ENCODE data around the gene EGFLAM.

Gene EGFLAM

GRCh38 chr5:38420246-38420645 is 161.9 kb downstream of the EGFLAM start:
- peak; percentile 24 for DNase-seq (ENCODE audit: low spot score)

GRCh38 chr5:38420691-38421390 is 162.5 kb downstream of the EGFLAM start:
- peak; percentile 79 for DNase-seq (ENCODE audit: low spot score)

GRCh38 chr5:38422622-38423021 is 164.3 kb downstream of the EGFLAM start:
- DNase-seq (ENCODE audit: low spot score): no peak

GRCh38 chr5:38423276-38424147 is 165.2 kb downstream of the EGFLAM start:
- no peak for DNase-seq (ENCODE audit: low spot score)

GRCh38 chr5:38424148-38425060 is 166.0 kb downstream of the EGFLAM start:
- DNase-seq (ENCODE audit: low spot score): no peak

- DNase-seq (ENCODE audit: low spot score): no peak
These were observed 168.1 kb downstream of the EGFLAM start for GRCh38 chr5:38426490-38426889.

GRCh38 chr5:38426986-38427950 is 168.9 kb downstream of the EGFLAM start:
- peak; percentile 76 for DNase-seq (ENCODE audit: low spot score)

- no peak for DNase-seq (ENCODE audit: low spot score)
These were observed 173.0 kb downstream of the EGFLAM start for GRCh38 chr5:38431242-38431853.

- DNase-seq (ENCODE audit: low spot score): peak; percentile 42
These were observed 175.0 kb downstream of the EGFLAM start for GRCh38 chr5:38433160-38433861.

GRCh38 chr5:38434966-38435705 is 176.8 kb downstream of the EGFLAM start:
- DNase-seq (ENCODE audit: low spot score): no peak

GRCh38 chr5:38438757-38439156 is 180.4 kb downstream of the EGFLAM start:
- no peak for DNase-seq (ENCODE audit: low spot score)

- peak; percentile 92 for DNase-seq (ENCODE audit: low spot score)
These were observed 183.3 kb downstream of the EGFLAM start for GRCh38 chr5:38441453-38442246.

GRCh38 chr5:38442247-38442573 is 183.9 kb downstream of the EGFLAM start:
- no peak for DNase-seq (ENCODE audit: low spot score)

GRCh38 chr5:38443390-38443789 is 185.0 kb downstream of the EGFLAM start:
- no peak for DNase-seq (ENCODE audit: low spot score)

GRCh38 chr5:38445374-38446028 is 187.1 kb downstream of the EGFLAM start:
- DNase-seq (ENCODE audit: low spot score): no peak

GRCh38 chr5:38446029-38446522 is 187.7 kb downstream of the EGFLAM start:
- DNase-seq (ENCODE audit: low spot score): no peak

GRCh38 chr5:38447056-38447455 is 188.7 kb downstream of the EGFLAM start:
- no peak for DNase-seq (ENCODE audit: low spot score)

- DNase-seq (ENCODE audit: low spot score): no peak
These were observed 189.4 kb downstream of the EGFLAM start for GRCh38 chr5:38447786-38448185.

Measured in kidney capillary endothelial cell (primary cell).